Keratinocyte (primary cell): ENCODE results near the gene NCOA7.

Experiments used
- EZH2 ChIP-seq: IDR thresholded peaks from one replicate; pipeline ENCODE4 v1.6.1; 2012; ENCODE audit warnings: inconsistent platforms, mild to moderate bottlenecking, low read length, moderate library complexity
- TF ChIP-seq, protein P1 (sequence below), 3 experiments: IDR thresholded peaks in 1 of 3; conservative IDR thresholded peaks in 1 of 3; optimal IDR thresholded peaks in 1 of 3; 2 replicates in 2 of 3; 3 replicates in 1 of 3; pipeline versions ENCODE3 to v1.5.1; 2011; ENCODE audit warnings: low read length in 3 of 3, mild to moderate bottlenecking in 3 of 3, moderate library complexity in 2 of 3, control low read depth in 1 of 3, inconsistent platforms in 1 of 3; ENCODE audit not compliant: insufficient read depth in 2 of 3; ENCODE audit errors: extremely low read depth in 1 of 3

DNA sequence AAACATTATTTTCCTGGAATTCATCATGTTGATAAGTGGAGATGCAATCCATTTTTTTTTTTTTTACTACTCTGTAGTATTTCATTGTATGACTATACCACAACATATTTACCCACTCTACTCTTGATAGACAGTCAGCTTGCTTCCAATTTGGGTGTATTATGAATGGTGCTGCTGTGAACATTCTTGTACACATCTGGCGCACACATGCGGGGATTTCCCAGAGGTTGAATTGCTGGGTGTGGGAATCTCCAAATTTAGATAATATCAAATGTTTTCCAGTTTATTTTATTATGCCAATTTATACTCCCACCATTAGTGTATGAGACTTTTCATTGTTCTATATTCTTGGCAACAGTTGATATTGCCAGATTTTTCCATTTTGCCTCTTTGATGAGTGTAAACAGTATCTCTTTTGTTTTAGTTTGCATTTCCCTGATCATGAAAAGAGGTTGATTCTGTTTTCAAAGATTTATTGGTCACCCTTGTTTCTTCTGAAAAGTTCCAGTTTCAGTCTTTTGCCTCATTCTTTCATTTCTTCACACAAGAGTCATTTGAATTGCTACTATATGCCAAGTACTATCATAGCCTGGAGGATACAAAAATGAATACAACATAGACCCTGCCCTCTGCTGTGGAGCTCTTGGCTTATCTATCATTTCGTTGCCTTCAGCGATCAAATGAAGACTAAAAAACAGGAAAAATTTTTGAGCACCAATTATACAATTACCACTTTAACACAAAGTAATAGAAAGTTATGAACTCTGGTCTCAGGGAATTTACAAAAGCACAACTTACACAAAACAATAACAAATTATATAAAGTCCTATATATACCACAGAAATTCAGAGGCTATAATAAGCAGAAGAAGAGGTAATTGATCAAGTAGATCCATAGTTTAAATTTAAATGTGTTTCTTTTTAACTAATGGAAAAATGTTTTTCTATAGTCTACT, 17.1 kb upstream of the NCOA7 start:
- TF ChIP-seq EZH2 = no peak
- TF ChIP-seq, protein P1, sequence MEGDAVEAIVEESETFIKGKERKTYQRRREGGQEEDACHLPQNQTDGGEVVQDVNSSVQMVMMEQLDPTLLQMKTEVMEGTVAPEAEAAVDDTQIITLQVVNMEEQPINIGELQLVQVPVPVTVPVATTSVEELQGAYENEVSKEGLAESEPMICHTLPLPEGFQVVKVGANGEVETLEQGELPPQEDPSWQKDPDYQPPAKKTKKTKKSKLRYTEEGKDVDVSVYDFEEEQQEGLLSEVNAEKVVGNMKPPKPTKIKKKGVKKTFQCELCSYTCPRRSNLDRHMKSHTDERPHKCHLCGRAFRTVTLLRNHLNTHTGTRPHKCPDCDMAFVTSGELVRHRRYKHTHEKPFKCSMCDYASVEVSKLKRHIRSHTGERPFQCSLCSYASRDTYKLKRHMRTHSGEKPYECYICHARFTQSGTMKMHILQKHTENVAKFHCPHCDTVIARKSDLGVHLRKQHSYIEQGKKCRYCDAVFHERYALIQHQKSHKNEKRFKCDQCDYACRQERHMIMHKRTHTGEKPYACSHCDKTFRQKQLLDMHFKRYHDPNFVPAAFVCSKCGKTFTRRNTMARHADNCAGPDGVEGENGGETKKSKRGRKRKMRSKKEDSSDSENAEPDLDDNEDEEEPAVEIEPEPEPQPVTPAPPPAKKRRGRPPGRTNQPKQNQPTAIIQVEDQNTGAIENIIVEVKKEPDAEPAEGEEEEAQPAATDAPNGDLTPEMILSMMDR (optimal IDR thresholded peaks at IDR 0.05 in 1 of 3, IDR thresholded peaks at IDR 0.05 in 1 of 3, conservative IDR thresholded peaks at IDR 0.05 in 1 of 3; ENCODE audit: extremely low read depth in 1 of 3, insufficient read depth in 2 of 3, low read length in 3 of 3) = no peak
